Measurements from ENCODE around the gene NFATC1.

The NFATC1 gene

GRCh38 chr18:79427368-79428225, 31.9 kb downstream of the NFATC1 start:
- H3K36me3 ChIP-seq (ENCODE audit: insufficient read depth, insufficient read length, low read length) = peaks cover 7% of the 10 kb centered on the region
- no peaks in the 10 kb centered on the region for H3K27me3 ChIP-seq (ENCODE audit: insufficient read depth, insufficient read length)
- H3K4me1 ChIP-seq (ENCODE audit: insufficient read depth, insufficient read length) = peaks cover 8% of the 10 kb centered on the region
- TF ChIP-seq YY1 (IDR thresholded peaks at IDR 0.05; ENCODE audit: insufficient read depth, insufficient read length) (no peak), ZNF274 (IDR thresholded peaks at IDR 0.05; ENCODE audit: low read depth, low read length) (no peak), SUZ12 (IDR thresholded peaks at IDR 0.05; ENCODE audit: extremely low read depth, insufficient read depth, insufficient read length) (no peak)
- H3K9me3 ChIP-seq (ENCODE audit: insufficient read depth, low read length) = no peaks in the 10 kb centered on the region
- DNase-seq (ENCODE audit: low read depth, low spot score) = no peak
- no peak overlapping the region for H3K4me3 ChIP-seq (ENCODE audit: insufficient read length, low read depth)
- no peak overlapping the region for H3K9ac ChIP-seq (ENCODE audit: insufficient read length, low read depth)

GRCh38 chr18:79428287-79428686, 32.6 kb downstream of the NFATC1 start:
- no peak for TF ChIP-seq ZNF274 (IDR thresholded peaks at IDR 0.05; ENCODE audit: low read depth, low read length)
- no peak for TF ChIP-seq SUZ12 (IDR thresholded peaks at IDR 0.05; ENCODE audit: extremely low read depth, insufficient read depth, insufficient read length)
- TF ChIP-seq YY1 (IDR thresholded peaks at IDR 0.05; ENCODE audit: insufficient read depth, insufficient read length) = no peak

GRCh38 chr18:79429381-79429780, 33.7 kb downstream of the NFATC1 start:
- Histone ChIP-seq H3K4me3 (ENCODE audit: insufficient read length, low read depth) (no peak overlapping the region), H3K36me3 (ENCODE audit: insufficient read depth, insufficient read length, low read length) (peaks cover 14% of the 10 kb centered on the region), H3K9ac (ENCODE audit: insufficient read length, low read depth) (no peak overlapping the region), H3K27me3 (ENCODE audit: insufficient read depth, insufficient read length) (no peaks in the 10 kb centered on the region), H3K9me3 (ENCODE audit: insufficient read depth, low read length) (no peaks in the 10 kb centered on the region), H3K4me1 (ENCODE audit: insufficient read depth, insufficient read length) (peaks cover 7% of the 10 kb centered on the region)
- no peak for DNase-seq (ENCODE audit: low read depth, low spot score)
- no peak for TF ChIP-seq YY1 (IDR thresholded peaks at IDR 0.05; ENCODE audit: insufficient read depth, insufficient read length)
- TF ChIP-seq ZNF274 (IDR thresholded peaks at IDR 0.05; ENCODE audit: low read depth, low read length) = no peak
- no peak for TF ChIP-seq SUZ12 (IDR thresholded peaks at IDR 0.05; ENCODE audit: extremely low read depth, insufficient read depth, insufficient read length)

More at GRCh38 chr18:79428287-79428686, 32.6 kb downstream of the NFATC1 start:
- Histone ChIP-seq H3K9ac (ENCODE audit: insufficient read length, low read depth) (no peak overlapping the region), H3K4me1 (ENCODE audit: insufficient read depth, insufficient read length) (peaks cover 7% of the 10 kb centered on the region), H3K36me3 (ENCODE audit: insufficient read depth, insufficient read length, low read length) (peaks cover 5% of the 10 kb centered on the region), H3K9me3 (ENCODE audit: insufficient read depth, low read length) (no peaks in the 10 kb centered on the region), H3K4me3 (ENCODE audit: insufficient read length, low read depth) (no peak overlapping the region), H3K27me3 (ENCODE audit: insufficient read depth, insufficient read length) (no peaks in the 10 kb centered on the region)
- DNase-seq (ENCODE audit: low read depth, low spot score) = no peak

- H3K4me3 ChIP-seq (ENCODE audit: insufficient read length, low read depth) = no peak overlapping the region
- H3K4me1 ChIP-seq (ENCODE audit: insufficient read depth, insufficient read length) = peaks cover 7% of the 10 kb centered on the region
- DNase-seq (ENCODE audit: low read depth, low spot score) = no peak
- no peaks in the 10 kb centered on the region for H3K27me3 ChIP-seq (ENCODE audit: insufficient read depth, insufficient read length)
- no peak for TF ChIP-seq ZNF274 (IDR thresholded peaks at IDR 0.05; ENCODE audit: low read depth, low read length)
- TF ChIP-seq SUZ12 (IDR thresholded peaks at IDR 0.05; ENCODE audit: extremely low read depth, insufficient read depth, insufficient read length) = no peak
- TF ChIP-seq YY1 (IDR thresholded peaks at IDR 0.05; ENCODE audit: insufficient read depth, insufficient read length) = no peak
- H3K9ac ChIP-seq (ENCODE audit: insufficient read length, low read depth) = no peak overlapping the region
- H3K9me3 ChIP-seq (ENCODE audit: insufficient read depth, low read length) = no peaks in the 10 kb centered on the region
- peaks cover 16% of the 10 kb centered on the region for H3K36me3 ChIP-seq (ENCODE audit: insufficient read depth, insufficient read length, low read length)
These were observed 34.1 kb downstream of the NFATC1 start for GRCh38 chr18:79429785-79430281.

GRCh38 chr18:79432376-79433120, 36.8 kb downstream of the NFATC1 start:
- H3K27me3 ChIP-seq (ENCODE audit: insufficient read depth, insufficient read length) = no peaks in the 10 kb centered on the region
- peaks cover 2% of the 10 kb centered on the region for H3K4me1 ChIP-seq (ENCODE audit: insufficient read depth, insufficient read length)
- H3K36me3 ChIP-seq (ENCODE audit: insufficient read depth, insufficient read length, low read length) = peaks cover 16% of the 10 kb centered on the region
- TF ChIP-seq SUZ12 (IDR thresholded peaks at IDR 0.05; ENCODE audit: extremely low read depth, insufficient read depth, insufficient read length) (no peak), YY1 (IDR thresholded peaks at IDR 0.05; ENCODE audit: insufficient read depth, insufficient read length) (no peak), ZNF274 (IDR thresholded peaks at IDR 0.05; ENCODE audit: low read depth, low read length) (no peak)
- H3K9ac ChIP-seq (ENCODE audit: insufficient read length, low read depth) = no peak overlapping the region
- H3K4me3 ChIP-seq (ENCODE audit: insufficient read length, low read depth) = no peak overlapping the region
- H3K9me3 ChIP-seq (ENCODE audit: insufficient read depth, low read length) = no peaks in the 10 kb centered on the region
- no peak for DNase-seq (ENCODE audit: low read depth, low spot score)

DNA sequence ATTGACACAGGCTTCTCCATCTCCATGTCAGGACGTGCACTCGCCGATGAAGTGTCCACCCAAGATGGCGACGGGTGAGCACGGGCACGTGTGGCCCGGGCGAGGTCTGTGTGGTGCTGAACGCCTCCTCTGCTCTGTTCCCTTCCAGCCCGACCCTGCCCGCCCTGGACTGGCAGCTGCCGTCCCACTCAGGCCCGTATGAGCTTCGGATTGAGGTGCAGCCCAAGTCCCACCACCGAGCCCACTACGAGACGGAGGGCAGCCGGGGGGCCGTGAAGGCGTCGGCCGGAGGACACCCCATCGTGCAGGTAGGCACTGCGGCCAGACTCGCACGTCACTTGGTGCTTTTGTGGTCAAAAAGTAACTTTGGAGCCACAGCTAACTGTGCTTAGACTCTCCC, 37.7 kb downstream of the NFATC1 start:
- Histone ChIP-seq H3K27me3 (ENCODE audit: insufficient read depth, insufficient read length) (no peaks in the 10 kb centered on the region), H3K9ac (ENCODE audit: insufficient read length, low read depth) (no peak overlapping the region), H3K9me3 (ENCODE audit: insufficient read depth, low read length) (no peaks in the 10 kb centered on the region), H3K4me3 (ENCODE audit: insufficient read length, low read depth) (no peak overlapping the region), H3K36me3 (ENCODE audit: insufficient read depth, insufficient read length, low read length) (peaks cover 20% of the 10 kb centered on the region), H3K4me1 (ENCODE audit: insufficient read depth, insufficient read length) (peaks cover 2% of the 10 kb centered on the region)
- TF ChIP-seq ZNF274 (IDR thresholded peaks at IDR 0.05; ENCODE audit: low read depth, low read length) = no peak
- no peak for TF ChIP-seq SUZ12 (IDR thresholded peaks at IDR 0.05; ENCODE audit: extremely low read depth, insufficient read depth, insufficient read length)
- no peak for TF ChIP-seq YY1 (IDR thresholded peaks at IDR 0.05; ENCODE audit: insufficient read depth, insufficient read length)
- DNase-seq (ENCODE audit: low read depth, low spot score) = no peak

Measured in NT2/D1 (cell line).